GM12878 (cell line): ENCODE data around the gene SNAPIN. TPM values are rescaled to one million over a fixed set of nuclear protein-coding genes. Genes with fewer than 3 reads are reported as not detected.

Experiments
- ATAC-seq: fragments of 200-7000 bp; cut with Tn5 transposase; 3 replicates; pipeline ENCODE4 v1.9.1; 2020; ENCODE audit warnings: mild to moderate bottlenecking, moderate library complexity
- BruUV-seq: library from RNA; stranded (reverse); fragments of 400-500 nt; replicated peaks from 2 replicates; lab custom pipeline; 2021; lab: Mats Ljungman, UMichigan
- CTCF ChIA-PET: fragments of 300-600 bp; sonication (Branson Sonifier 250); formaldehyde crosslinking; extraction: SDS; loops from one replicate; lab custom pipeline; 2021; ENCODE audit warnings: inconsistent platforms; lab: Yijun Ruan, JAX
- POLR2A ChIA-PET: fragments of 350-600 bp; formaldehyde crosslinking; extraction: SDS; loops from one replicate; lab custom pipeline; 2021; ENCODE audit warnings: inconsistent platforms; lab: Charles Lee
- RAD21 ChIA-PET: fragments of 300-600 bp; sonication (Branson Sonifier 250); formaldehyde crosslinking; loops from one replicate; lab custom pipeline; 2023; ENCODE audit warnings: antibody characterized with exemption; ENCODE audit not compliant: unreplicated experiment; lab: Charles Lee
- SMC1A ChIA-PET: fragments of 300-600 bp; sonication (Branson Sonifier 250); formaldehyde crosslinking; loops from one replicate; lab custom pipeline; 2023; ENCODE audit not compliant: unreplicated experiment, uncharacterized antibody; lab: Charles Lee
- DNase-seq: peaks from one replicate; pipeline ENCODE4 v3.0.0-alpha.2; 2011; ENCODE audit warnings: low read depth, low spot score
- FAIRE-seq: peaks from 3 replicates; lab custom pipeline; 2011; peaks lifted over from hg19 to GRCh38; lab: Jason Lieb, UNC
- H2AFZ ChIP-seq: 2 replicates; pipeline ENCODE4 v1.6.0; 2011; ENCODE audit warnings: low read depth, low read length, control low read depth; ENCODE audit not compliant: control insufficient read depth
- H3K27ac ChIP-seq: 2 replicates; pipeline ENCODE4 v1.5.1; 2011; ENCODE audit warnings: control low read depth; ENCODE audit not compliant: control insufficient read depth, insufficient read depth
- H3K27me3 ChIP-seq, 2 experiments: replicated peaks in 1 of 2; 2 replicates each; pipeline versions ENCODE4 v1.6.0 to v1.6.1; 2011; ENCODE audit warnings: low read length in 1 of 2; ENCODE audit not compliant: control insufficient read depth in 2 of 2, insufficient read depth in 2 of 2
- H3K36me3 ChIP-seq, 2 experiments: 2 replicates each; pipeline ENCODE4 v1.5.1; 2011; ENCODE audit warnings: low read length in 1 of 2; ENCODE audit not compliant: control insufficient read depth in 2 of 2, insufficient read depth in 2 of 2
- H3K4me1 ChIP-seq: 2 replicates; pipeline ENCODE4 v1.6.1; 2011; ENCODE audit warnings: mild to moderate bottlenecking, low read length, moderate library complexity, mixed read lengths; ENCODE audit not compliant: control insufficient read depth, insufficient read depth
- H3K4me2 ChIP-seq: 2 replicates; pipeline ENCODE4 v1.6.0; 2011; ENCODE audit warnings: control low read depth; ENCODE audit not compliant: control insufficient read depth, insufficient read depth
- H3K4me3 ChIP-seq: fragments of 200-600 bp; sonication (generic); 2 replicates; pipeline ENCODE4 v1.5.1; 2016
- H3K79me2 ChIP-seq: 2 replicates; pipeline ENCODE4 v1.6.0; 2011; ENCODE audit warnings: low read length; ENCODE audit not compliant: control insufficient read depth, insufficient read depth
- H3K9ac ChIP-seq: 2 replicates; pipeline ENCODE4 v1.8.0; 2011; ENCODE audit warnings: low read length, control low read depth, mixed read lengths; ENCODE audit not compliant: control insufficient read depth, insufficient read depth
- H3K9me3 ChIP-seq: replicated peaks from 3 replicates; pipeline ENCODE4 v1.5.1; 2011; ENCODE audit warnings: mild to moderate bottlenecking, low read length; ENCODE audit not compliant: control insufficient read depth, insufficient read depth
- H4K20me1 ChIP-seq: 2 replicates; pipeline ENCODE4 v1.6.0; 2011; ENCODE audit not compliant: control insufficient read depth, insufficient read depth
- CHD2 ChIP-seq: IDR thresholded peaks from 2 replicates; pipeline ENCODE4 v1.6.1; 2011; ENCODE audit warnings: low read depth, low read length, improper control_type of control experiment, borderline replicate concordance
- CREM ChIP-seq: IDR thresholded peaks from 2 replicates; pipeline ENCODE4 v1.6.1; 2014; ENCODE audit warnings: antibody characterized with exemption, low read depth
- MYC ChIP-seq: IDR thresholded peaks from 2 replicates; pipeline ENCODE4 v1.6.1; 2011; ENCODE audit warnings: mild to moderate bottlenecking, low read length, moderate library complexity, inconsistent platforms; ENCODE audit not compliant: insufficient read depth, insufficient replicate concordance, insufficient read length, severe bottlenecking
- NFYB ChIP-seq: IDR thresholded peaks from 2 replicates; pipeline ENCODE4 v1.6.1; 2011; ENCODE audit warnings: low read depth, mild to moderate bottlenecking, low read length, improper control_type of control experiment, moderate library complexity; ENCODE audit not compliant: insufficient read depth
- RAD51 ChIP-seq: fragments of 450-650 bp; IDR thresholded peaks from 2 replicates; pipeline ENCODE4 v1.6.1; 2016; ENCODE audit warnings: moderate library complexity, mild to moderate bottlenecking, inconsistent platforms
- RFX5 ChIP-seq: IDR thresholded peaks from 2 replicates; pipeline ENCODE4 v1.6.1; 2011; ENCODE audit warnings: low read depth, low read length, improper control_type of control experiment
- SIX5 ChIP-seq: IDR thresholded peaks from 2 replicates; pipeline ENCODE4 v1.6.1; 2011; ENCODE audit warnings: mild to moderate bottlenecking, low read depth, low read length, moderate library complexity; ENCODE audit not compliant: severe bottlenecking
- WRNIP1 ChIP-seq: IDR thresholded peaks from 2 replicates; pipeline ENCODE4 v1.6.1; 2011; ENCODE audit warnings: low read depth, low read length, improper control_type of control experiment, borderline replicate concordance
- WGBS: methylation state at CpG from one replicate; pipeline ENCODE4 v1.1.6; 2016; ENCODE audit warnings: low lambda C conversion rate; ENCODE audit not compliant: insufficient replicate concordance, insufficient coverage; ENCODE audit errors: missing lambda C conversion rate; 5-methylcytosine and 5-hydroxymethylcytosine counted together
- in situ Hi-C: fragments of 300-500 bp; cut with MboI; formaldehyde crosslinking; loops from 9 replicates; pipeline ENCODE4 v1.14.3; 2018; ENCODE audit warnings: mixed read lengths
- intact Hi-C: fragments of 100-400 bp; cut with micrococcal nuclease; formaldehyde crosslinking; loops from one replicate; pipeline ENCODE4 v1.14.2; 2022; ENCODE audit not compliant: unreplicated experiment
- polyA plus RNA-seq, 11 experiments: library from polyadenylated mRNA; depleted of rRNA in 4 of 11; unstranded in 6 of 11; stranded (reverse) in 5 of 11; fragments of >200 nt; fragmentation: Nextera tagmentation in 4 of 11; fragmentation: Illumina TruSeq in 1 of 11; extraction: Ambion mirVana in 4 of 11; extraction: Trizol in 1 of 11; gene quantifications; 1 replicate in 1 of 11; 2 replicates in 10 of 11; pipeline versions ENCODE4 v1.2.1 to v1.2.3, GENCODE V29; 2011 to 2016; ENCODE audit warnings: inconsistent platforms in 2 of 11, missing spikeins in 2 of 11, low read depth in 1 of 11
- total RNA-seq, 4 experiments: library from RNA; depleted of rRNA in 3 of 4; stranded (reverse); fragments of >200 nt in 3 of 4; fragmentation: Illumina TruSeq in 1 of 4; extraction: Trizol in 1 of 4; gene quantifications; 2 replicates each; pipeline versions ENCODE4 v1.2.1 to v1.2.3, GENCODE V29; 2013 to 2021

Gene SNAPIN
- total and polyA plus RNA-seq, 10 of the 15 experiments (the other 5 are each of a cell fraction or from before 2014, with no cell fraction given), result 12.4 to 78.1 (median 38.6) TPM

GRCh38 chr1:153629971-153630370 lies 28.5 kb upstream of the SNAPIN start:
- Histone ChIP-seq H3K4me1 (peaks cover 14% of the 10 kb centered on the region), H3K79me2 (peaks cover 10% of the 10 kb centered on the region), H3K4me3 (no peak overlapping the region), H4K20me1 (no peaks in the 10 kb centered on the region), H3K9ac (no peak overlapping the region), H3K36me3 (no peaks in the 10 kb centered on the region), H2AFZ (no peak overlapping the region), H3K27ac (no peak overlapping the region), H3K27me3 (no peaks in the 10 kb centered on the region), H3K9me3 (no peaks in the 10 kb centered on the region), H3K4me2 (no peak overlapping the region)
- ChIA-PET POLR2A (no interaction called here), SMC1A (interaction anchor here (1.7 kb wide), 1 partner anchor 45 kb away, joined by 5 read pairs; no protein-coding TSS in a partner anchor), CTCF (interaction anchor here (2.1 to 5.2 kb wide), 3 partner anchors 14 to 62 kb away, joined by 11 to 66 read pairs (median 12); partner anchors contain the start of genes S100A14 and S100A16), RAD21 (interaction anchor here (3.7 kb wide), 1 partner anchor 58 kb away, joined by 25 read pairs; no protein-coding TSS in a partner anchor)
- in situ Hi-C loops (no loop called here), intact Hi-C loops (no loop called here)
- WGBS, result 85% methylated on average over 1 of the region's 1 CpG
- ATAC-seq (no peak), DNase-seq (no peak), FAIRE-seq (no peak)
- BruUV-seq, result no TSS peak
- TF ChIP-seq RAD51, result no peak
- TF ChIP-seq SIX5, result no peak

- DNase-seq (no peak), ATAC-seq (no peak), FAIRE-seq (no peak)
- no peaks in the 10 kb centered on the region for H4K20me1 ChIP-seq
- WGBS, result 80% methylated on average over 7 of the region's 7 CpGs
- no peak overlapping the region for H3K4me2 ChIP-seq
- ChIA-PET POLR2A (no interaction called here), RAD21 (no interaction called here), SMC1A (no interaction called here), CTCF (interaction anchor here (2.1 to 5.2 kb wide), 3 partner anchors 14 to 62 kb away, joined by 11 to 66 read pairs (median 12); partner anchors contain the start of genes S100A14 and S100A16)
- no peaks in the 10 kb centered on the region for H3K27me3 ChIP-seq
- no peaks in the 10 kb centered on the region for H3K9me3 ChIP-seq
- H2AFZ ChIP-seq, result no peak overlapping the region
- intact Hi-C loops, result no loop called here
- no peak overlapping the region for H3K27ac ChIP-seq
- no peak overlapping the region for H3K9ac ChIP-seq
- H3K36me3 ChIP-seq, result 0 out of 4 replicates have a peak, but pooled peaks cover 0 to under 1% of the 10 kb centered on the region in 2 experiments
- BruUV-seq, result no TSS peak
- TF ChIP-seq SIX5, result no peak
- TF ChIP-seq MYC, result no peak
- no peak for TF ChIP-seq CHD2
- TF ChIP-seq WRNIP1, result no peak
- TF ChIP-seq RAD51, result no peak
- no peak for TF ChIP-seq RFX5
- no peak for TF ChIP-seq NFYB
- no peak for TF ChIP-seq CREM
- H3K4me1 ChIP-seq, result peaks cover 14% of the 10 kb centered on the region
- no peak overlapping the region for H3K4me3 ChIP-seq
- peaks cover 14% of the 10 kb centered on the region for H3K79me2 ChIP-seq
- in situ Hi-C loops, result no loop called here
These were observed 28.1 kb upstream of the SNAPIN start for GRCh38 chr1:153630384-153630783.
